Heart left ventricle (tissue), 16 donors: Measurements from ENCODE around the gene CTTNBP2. TPM values are rescaled to one million over a fixed set of nuclear protein-coding genes. Genes with fewer than 3 reads are reported as not detected.

Experiments
- ATAC-seq, 4 donors: fragments of 200-7000 bp; cut with Tn5 transposase; one replicate each; pipeline ENCODE4 v1.9.1; 2020 to 2022; ENCODE audit warnings: moderate library complexity in 4 of 4, mild to moderate bottlenecking in 3 of 4, moderate number of reproducible peaks in 1 of 4
- DNase-seq, 5 donors: peaks; one replicate each; pipeline ENCODE4 v3.0.0-alpha.2; 2020
- H3K27ac ChIP-seq, 12 donors: fragments of 200-600 bp; sonication (generic) in 4 of 12; one replicate each; pipeline versions ENCODE4 v1.5.0 to v1.8.0; 2016 to 2022; ENCODE audit warnings: mild to moderate bottlenecking in 2 of 12
- H3K27me3 ChIP-seq, 9 donors: fragments of 200-600 bp; sonication (generic) in 2 of 9; one replicate each; pipeline versions ENCODE4 v1.5.1 to v1.8.0; 2016 to 2022; ENCODE audit warnings: mild to moderate bottlenecking in 3 of 9
- H3K36me3 ChIP-seq, 9 donors: fragments of 200-600 bp; sonication (generic) in 2 of 9; one replicate each; pipeline versions ENCODE4 v1.5.0 to v1.8.0; 2018 to 2022; ENCODE audit warnings: mild to moderate bottlenecking in 2 of 9
- H3K4me1 ChIP-seq, 12 donors: fragments of 200-600 bp; sonication (generic) in 4 of 12; one replicate each; pipeline versions ENCODE4 v1.5.0 to v1.8.0; 2016 to 2022; ENCODE audit warnings: mild to moderate bottlenecking in 3 of 12
- H3K4me3 ChIP-seq, 12 donors: fragments of 200-600 bp; sonication (generic) in 4 of 12; one replicate each; pipeline versions ENCODE4 v1.5.0 to v1.8.0; 2017 to 2022; ENCODE audit warnings: mild to moderate bottlenecking in 9 of 12, moderate library complexity in 4 of 12
- H3K9me3 ChIP-seq, 12 donors: fragments of 200-600 bp; sonication (generic) in 4 of 12; one replicate each; pipeline versions ENCODE4 v1.5.0 to v1.8.0; 2016 to 2022; ENCODE audit warnings: mild to moderate bottlenecking in 1 of 12
- POLR2A ChIP-seq, 2 donors: fragments of 450-650 bp; IDR thresholded peaks; one replicate each; pipeline ENCODE4 v1.6.1; 2017; ENCODE audit warnings: antibody characterized with exemption in 2 of 2, mild to moderate bottlenecking in 2 of 2, moderate library complexity in 2 of 2
- WGBS, 4 donors: extraction: QIAGEN DNeasy Blood & Tissue Kit in 2 of 4; methylation state at CpG; one replicate each; pipeline versions ENCODE4 v1.1.5 to v1.1.7; 2013 to 2018; 5-methylcytosine and 5-hydroxymethylcytosine counted together
- intact Hi-C, 10 donors: fragments of 100-400 bp; cut with DNase I; formaldehyde crosslinking; loops; one replicate each; pipeline versions ENCODE4 v1.11.1 to v1.14.2; 2022
- polyA plus RNA-seq, 2 donors: library from polyadenylated mRNA; stranded (reverse); fragments of 200-250 nt; gene quantifications; one replicate each; pipeline ENCODE4 v1.2.3, GENCODE V29; 2013
- total RNA-seq, 9 donors: library from RNA; depleted of rRNA in 2 of 9; stranded (reverse); fragments of >200 nt in 2 of 9; fragmentation: NEBNext Ultra II Directional in 3 of 9; extraction: Animal tissue kit (Norgen Biotek cat#: 25700) in 3 of 9; gene quantifications; one replicate each; pipeline versions ENCODE4 v1.1.0 to v1.2.4, GENCODE V29; 2016 to 2023
- TF ChIP-seq, protein P1 (sequence below), 12 donors: fragments of 200-600 bp; sonication (generic) in 4 of 12; IDR thresholded peaks; one replicate each; pipeline versions ENCODE4 v1.5.0 to v1.8.0; 2018 to 2022; ENCODE audit warnings: antibody characterized with exemption in 12 of 12, mild to moderate bottlenecking in 5 of 12
- donor health status: ischemic (EF 13 %, LVEDD 7.1; RV severe dilation, severe dysfunction).
- donor health status: healthy with polysubstance abuse.
- donor health status: DM: no; HTN: yes; CAD: no.
- donor health status: DM: no; HTN: no; CAD: no.
- donor health status: ischemic (EF 25% LVEDD 6.9; RV normal size, moderate dysfunction).
- donor health status: ischemic (EF 25% LVEDD 5.7; RV mildly dilated, moderate dysfunction).
- donor health status: healthy.
- donor health status: DM: yes; HTN: yes; CAD: no.
- donor health status: ischemic (EF 35%, LVEDD 5.7; RV mildly dilated, moderate dysfunction).
- donor health status: nonischemic (EF 11% LVEDD 7.7; RV severe dilation, severe dysfunction).
- donor health status: DM: yes; HTN: yes; CAD: no.
- donor health status: PGD.
- donor health status: ischemic (EF 29% LVEDD 5.4; RV normal size, mild dysfunction).
- donor health status: nonischemic (EF 23%, LVEDD 6.1; RV moderate dilation, normal function).

CTTNBP2 gene
- total and polyA plus RNA-seq, 11 donors: 0.31 to 3.9 (median 0.76) TPM

- no peak for ATAC-seq
- Histone ChIP-seq H3K36me3 (no peaks in the 10 kb centered on the region), H3K4me3 (no peak overlapping the region), H3K9me3 (peaks cover 0 to 5% (median 0%) of the 10 kb centered on the region in 12 donors), H3K4me1 (no peaks in the 10 kb centered on the region), H3K27ac (no peak overlapping the region), H3K27me3 (no peaks in the 10 kb centered on the region)
- no peak for DNase-seq
- intact Hi-C loops: no loop called here
- TF ChIP-seq POLR2A (IDR thresholded peaks at IDR 0.05): no peak
- TF ChIP-seq, protein P1, sequence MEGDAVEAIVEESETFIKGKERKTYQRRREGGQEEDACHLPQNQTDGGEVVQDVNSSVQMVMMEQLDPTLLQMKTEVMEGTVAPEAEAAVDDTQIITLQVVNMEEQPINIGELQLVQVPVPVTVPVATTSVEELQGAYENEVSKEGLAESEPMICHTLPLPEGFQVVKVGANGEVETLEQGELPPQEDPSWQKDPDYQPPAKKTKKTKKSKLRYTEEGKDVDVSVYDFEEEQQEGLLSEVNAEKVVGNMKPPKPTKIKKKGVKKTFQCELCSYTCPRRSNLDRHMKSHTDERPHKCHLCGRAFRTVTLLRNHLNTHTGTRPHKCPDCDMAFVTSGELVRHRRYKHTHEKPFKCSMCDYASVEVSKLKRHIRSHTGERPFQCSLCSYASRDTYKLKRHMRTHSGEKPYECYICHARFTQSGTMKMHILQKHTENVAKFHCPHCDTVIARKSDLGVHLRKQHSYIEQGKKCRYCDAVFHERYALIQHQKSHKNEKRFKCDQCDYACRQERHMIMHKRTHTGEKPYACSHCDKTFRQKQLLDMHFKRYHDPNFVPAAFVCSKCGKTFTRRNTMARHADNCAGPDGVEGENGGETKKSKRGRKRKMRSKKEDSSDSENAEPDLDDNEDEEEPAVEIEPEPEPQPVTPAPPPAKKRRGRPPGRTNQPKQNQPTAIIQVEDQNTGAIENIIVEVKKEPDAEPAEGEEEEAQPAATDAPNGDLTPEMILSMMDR (IDR thresholded peaks at IDR 0.05): no peak
Measured at GRCh38 chr7:117707080-117707479, 166.2 kb downstream of the CTTNBP2 start.

DNA sequence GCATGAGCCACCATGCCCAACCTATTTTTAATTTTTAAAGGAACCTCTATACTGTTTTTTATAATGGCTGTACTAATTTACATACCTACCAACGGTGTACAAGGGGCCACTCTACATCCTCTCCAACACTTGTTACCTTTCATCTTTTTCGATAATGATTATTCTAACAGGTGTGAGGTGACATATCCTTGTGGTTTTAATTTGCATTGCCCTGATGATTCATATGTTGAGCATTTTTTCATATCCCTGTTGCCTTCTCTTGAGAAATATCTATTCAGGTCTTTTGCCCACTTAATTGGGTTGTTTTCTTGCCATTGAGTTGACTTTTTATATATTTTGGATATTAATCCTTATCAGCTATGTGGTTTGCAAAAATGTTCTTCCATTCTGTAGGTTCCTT is 167.0 kb downstream of the CTTNBP2 start:
- Histone ChIP-seq H3K27me3 (no peaks in the 10 kb centered on the region), H3K4me3 (no peak overlapping the region), H3K36me3 (no peaks in the 10 kb centered on the region), H3K27ac (no peak overlapping the region), H3K9me3 (peaks cover 0 to 5% (median 0%) of the 10 kb centered on the region in 12 donors), H3K4me1 (no peaks in the 10 kb centered on the region)
- no peak for ATAC-seq
- 70 to 84% (median 77%) methylated on average over 2 of the region's 2 CpGs for WGBS, 4 donors
- TF ChIP-seq, protein P1 (IDR thresholded peaks at IDR 0.05): no peak
- no peak for TF ChIP-seq POLR2A (IDR thresholded peaks at IDR 0.05)
- no peak for DNase-seq
- intact Hi-C loops: no loop called here

DNA sequence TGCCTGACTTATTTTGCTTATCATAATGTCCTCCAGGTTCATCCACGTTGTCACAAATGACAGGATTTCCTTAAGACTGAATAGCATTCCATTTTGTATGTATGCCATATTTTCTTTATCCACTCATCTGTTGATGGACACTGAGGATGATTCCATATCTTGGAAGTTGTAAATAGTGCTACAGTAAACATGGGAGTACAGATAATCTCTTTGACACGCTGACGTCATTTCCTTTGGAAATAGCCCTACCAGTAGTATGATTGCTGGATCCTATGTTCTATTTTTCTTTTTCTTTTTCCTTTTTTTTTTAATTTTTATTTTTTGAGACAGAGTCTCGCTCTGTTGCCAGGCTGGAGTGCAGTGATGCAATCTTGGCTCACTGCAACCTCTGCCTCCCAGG is 167.6 kb downstream of the CTTNBP2 start:
- intact Hi-C loops: no loop called here
- DNase-seq (no peak), ATAC-seq (no peak)
- TF ChIP-seq, protein P1 (IDR thresholded peaks at IDR 0.05): no peak
- TF ChIP-seq POLR2A (IDR thresholded peaks at IDR 0.05): no peak
- H3K36me3 ChIP-seq: no peaks in the 10 kb centered on the region
- no peaks in the 10 kb centered on the region for H3K4me1 ChIP-seq
- no peaks in the 10 kb centered on the region for H3K27me3 ChIP-seq
- H3K27ac ChIP-seq: no peak overlapping the region
- no peak overlapping the region for H3K4me3 ChIP-seq
- peaks cover 0 to 5% (median 0%) of the 10 kb centered on the region in 12 donors for H3K9me3 ChIP-seq
- WGBS, 4 donors: 54 to 69% (median 64%) methylated on average over 4 of the region's 4 CpGs

DNA sequence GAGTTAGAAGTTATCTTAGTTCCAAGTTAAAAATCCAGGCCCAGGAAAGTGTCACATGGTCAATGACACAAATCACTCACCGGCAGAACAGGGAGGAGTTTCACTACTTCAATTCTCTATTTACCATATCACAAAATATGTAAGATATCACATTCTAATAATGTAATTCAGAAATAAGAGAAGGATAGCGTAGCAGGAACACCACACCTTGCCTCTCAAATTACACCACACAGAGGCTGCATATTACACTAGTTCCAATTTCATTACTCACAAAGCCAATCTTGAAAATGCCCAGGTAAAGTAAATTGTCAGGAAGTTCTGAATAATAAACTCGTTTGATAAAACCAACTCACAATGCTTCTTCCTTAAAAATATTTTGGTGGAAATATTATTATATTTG is 169.2 kb downstream of the CTTNBP2 start:
- no peak for DNase-seq
- intact Hi-C loops: no loop called here
- H3K9me3 ChIP-seq: peaks cover 0 to 5% (median 0%) of the 10 kb centered on the region in 12 donors
- no peaks in the 10 kb centered on the region for H3K36me3 ChIP-seq
- no peak overlapping the region for H3K27ac ChIP-seq
- WGBS, 4 donors: 61 to 70% (median 68%) methylated on average over 3 of the region's 3 CpGs
- H3K27me3 ChIP-seq: no peaks in the 10 kb centered on the region
- H3K4me3 ChIP-seq: no peak overlapping the region
- no peaks in the 10 kb centered on the region for H3K4me1 ChIP-seq
- TF ChIP-seq, protein P1 (IDR thresholded peaks at IDR 0.05): no peak
- no peak for TF ChIP-seq POLR2A (IDR thresholded peaks at IDR 0.05)
- no peak for ATAC-seq
